ENCODE measurements around the gene TMEM117.
"Not testable (repeated sequence)": the region's sequence is repeated elsewhere in the genome, so short reads cannot be mapped to it uniquely, and the experiment has no call there.

TMEM117 gene

DNA sequence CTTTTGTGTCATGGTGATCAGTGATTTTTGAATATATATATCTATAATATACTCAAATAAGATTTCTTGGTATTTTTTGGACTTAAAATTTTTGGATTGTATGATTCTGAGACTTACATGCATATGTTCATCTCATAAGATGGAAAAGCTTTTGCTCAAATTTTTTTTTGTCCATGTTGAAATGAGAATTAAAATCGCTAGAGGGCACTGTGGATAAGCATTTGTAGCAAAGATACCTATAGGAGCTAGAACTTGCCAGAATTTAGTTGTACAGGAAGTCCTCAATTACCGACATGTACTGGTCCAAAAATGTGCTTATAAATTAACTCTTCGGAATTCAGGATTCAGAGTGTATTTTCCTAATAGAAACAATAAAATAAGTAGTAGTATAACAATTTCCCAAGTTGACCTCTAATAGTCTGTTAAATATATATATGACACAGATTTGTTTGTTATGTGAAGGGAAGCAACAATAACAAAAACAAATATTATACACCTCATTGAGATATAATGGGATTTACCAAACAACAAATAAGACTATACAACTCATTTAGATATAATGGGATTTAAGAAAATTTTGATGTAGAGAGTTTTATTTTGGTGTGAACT, 179.6 kb downstream of the TMEM117 start:
- in situ Hi-C loops (cut with MboI; ENCODE audit: low sequenced_read_pairs), result loop anchor here (10.0 kb wide), 1 partner anchor 909 kb away; no protein-coding TSS in a partner anchor

DNA sequence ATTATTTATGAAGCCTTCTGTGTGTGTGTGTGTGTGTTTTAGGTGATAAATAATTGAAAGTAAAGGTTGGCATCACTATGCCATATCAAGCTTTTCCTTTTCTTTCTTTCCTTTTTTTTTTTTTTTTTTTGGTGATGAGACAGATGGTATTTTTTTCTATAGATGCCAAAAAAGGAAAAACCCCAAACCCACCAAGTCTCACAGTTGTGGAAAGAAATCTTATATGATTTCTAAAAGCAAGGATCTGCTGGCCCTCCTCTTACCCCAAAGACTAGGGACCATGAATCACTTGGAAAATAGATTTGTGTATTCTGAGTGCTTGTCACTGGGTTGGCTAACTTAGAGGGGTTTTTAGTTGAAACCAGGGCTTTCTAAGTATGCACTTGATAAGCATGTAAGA, 181.3 kb downstream of the TMEM117 start:
- in situ Hi-C loops (cut with MboI; ENCODE audit: low sequenced_read_pairs), result loop anchor here (10.0 kb wide), 1 partner anchor 908 kb away; no protein-coding TSS in a partner anchor

DNA sequence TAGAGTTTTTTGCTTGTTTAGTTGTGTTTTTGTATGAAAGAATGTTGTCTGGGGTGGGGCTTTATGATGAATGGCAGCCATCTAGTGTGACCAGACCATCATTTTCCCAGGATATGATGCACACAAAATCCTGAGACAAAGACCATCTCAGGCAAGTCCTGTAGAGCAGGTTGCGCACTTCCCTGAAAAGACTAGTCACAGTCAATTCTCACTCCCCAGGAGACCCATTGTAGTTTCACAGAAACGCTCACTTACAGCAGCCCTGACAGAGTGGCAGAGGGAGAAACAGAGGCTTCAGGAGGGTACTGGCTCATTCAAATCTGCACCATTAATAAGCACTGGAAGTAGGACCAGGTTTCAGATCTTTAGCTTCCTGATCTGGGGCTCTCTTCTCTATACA, 183.2 kb downstream of the TMEM117 start:
- in situ Hi-C loops (cut with MboI; ENCODE audit: low sequenced_read_pairs), result loop anchor here (10.0 kb wide), 1 partner anchor 906 kb away; no protein-coding TSS in a partner anchor

DNA sequence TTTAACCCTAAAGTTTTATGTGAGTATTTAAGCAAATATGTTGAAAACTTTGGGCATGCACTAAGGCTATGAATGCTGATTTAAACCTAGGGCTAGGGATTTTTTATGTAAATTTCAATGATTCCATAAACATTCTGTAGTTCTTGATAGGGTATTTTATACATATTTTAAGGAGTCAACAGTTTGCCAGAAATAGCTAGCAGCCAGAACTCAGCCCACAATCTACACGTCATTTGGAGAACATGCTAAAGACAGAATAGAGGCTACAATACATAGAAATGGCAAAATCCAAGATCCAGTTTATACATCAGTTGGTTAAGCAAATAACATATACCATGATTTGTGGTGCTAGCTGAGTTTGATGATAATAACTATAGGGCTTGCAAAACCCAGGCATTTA, 184.7 kb downstream of the TMEM117 start:
- in situ Hi-C loops (cut with MboI; ENCODE audit: low sequenced_read_pairs), result no loop called here

DNA sequence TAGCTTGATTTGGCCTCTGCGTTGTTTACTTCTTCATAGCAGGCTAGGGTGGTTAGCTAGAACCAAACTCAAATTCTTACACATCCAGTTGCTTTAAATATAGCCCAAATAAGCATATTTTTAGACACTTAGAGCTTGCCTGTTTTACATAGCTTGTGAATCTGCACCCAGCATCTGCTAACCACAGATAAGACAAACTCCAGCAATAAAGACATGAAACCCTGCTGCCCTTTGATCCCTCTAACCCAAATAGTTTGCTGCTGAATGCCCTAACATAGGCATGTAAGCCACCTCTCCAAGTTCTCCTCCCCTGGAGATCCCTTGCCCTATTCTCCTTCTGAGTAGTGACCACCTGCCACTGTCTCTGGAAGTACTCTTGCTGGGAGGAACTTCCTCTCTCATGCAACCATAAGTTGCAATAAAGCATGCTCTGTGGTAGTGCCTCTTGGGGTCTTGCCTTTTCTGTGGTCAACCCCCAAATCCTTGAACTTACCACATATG, 185.6 kb downstream of the TMEM117 start:
- in situ Hi-C loops (cut with MboI; ENCODE audit: low sequenced_read_pairs), result no loop called here

DNA sequence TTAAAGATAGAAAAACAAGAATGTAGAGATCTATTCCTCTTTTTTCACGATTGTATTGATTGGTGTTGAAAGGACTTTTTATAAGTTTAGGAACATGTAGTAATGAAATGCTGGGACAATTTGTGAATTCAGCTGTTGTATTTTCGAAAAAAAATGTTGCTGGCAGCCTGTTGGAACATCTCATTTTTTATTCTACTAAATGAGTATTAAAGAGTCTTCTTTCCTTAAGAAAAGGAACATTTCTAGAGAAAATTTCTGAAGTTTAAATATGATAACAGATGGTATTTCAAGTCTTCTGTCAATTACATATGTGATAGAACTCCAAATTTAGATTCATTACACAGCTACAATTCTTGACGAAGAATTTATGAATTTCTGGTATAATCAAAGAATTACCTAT, 189.6 kb downstream of the TMEM117 start:
- in situ Hi-C loops (cut with MboI; ENCODE audit: low sequenced_read_pairs), result no loop called here

DNA sequence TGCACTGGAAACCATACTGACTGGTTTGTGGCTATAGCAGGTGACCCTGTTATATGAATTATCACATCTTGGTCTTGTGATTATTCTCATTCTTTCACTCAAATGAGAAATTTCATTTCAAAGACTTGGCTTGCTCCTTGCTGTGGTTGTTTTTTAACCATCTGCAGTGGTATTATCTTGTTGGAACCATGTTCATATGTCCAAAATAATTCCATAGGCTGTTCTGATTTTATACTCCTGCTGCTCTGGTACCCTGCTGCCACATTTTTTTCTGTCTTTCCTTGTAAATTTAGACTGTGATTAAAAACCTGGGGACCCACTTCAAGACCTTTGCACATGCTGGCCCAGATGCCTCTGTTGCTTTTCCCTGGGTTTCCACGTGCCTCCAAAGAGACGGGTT, 190.2 kb downstream of the TMEM117 start:
- in situ Hi-C loops (cut with MboI; ENCODE audit: low sequenced_read_pairs), result no loop called here

DNA sequence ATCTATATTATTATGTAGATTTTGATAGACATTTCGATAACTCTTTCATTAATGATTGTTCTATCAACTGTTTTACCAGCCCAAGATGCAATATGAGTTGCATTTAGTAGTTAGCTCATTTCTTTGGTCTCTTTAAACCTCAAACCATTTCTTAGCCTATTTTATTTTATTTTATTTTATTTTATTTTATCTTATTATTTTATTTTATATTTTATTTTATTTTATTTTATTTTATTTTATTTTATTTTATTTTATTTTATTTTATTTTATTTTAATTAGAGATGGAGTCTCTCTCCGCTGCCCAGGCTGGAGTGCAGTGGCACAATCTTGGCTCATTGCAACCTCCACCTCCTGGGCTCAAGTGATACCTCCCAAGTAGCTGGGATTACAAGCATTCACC, 191.0 kb downstream of the TMEM117 start:
- in situ Hi-C loops (cut with MboI; ENCODE audit: low sequenced_read_pairs), result not testable (repeated sequence)

DNA sequence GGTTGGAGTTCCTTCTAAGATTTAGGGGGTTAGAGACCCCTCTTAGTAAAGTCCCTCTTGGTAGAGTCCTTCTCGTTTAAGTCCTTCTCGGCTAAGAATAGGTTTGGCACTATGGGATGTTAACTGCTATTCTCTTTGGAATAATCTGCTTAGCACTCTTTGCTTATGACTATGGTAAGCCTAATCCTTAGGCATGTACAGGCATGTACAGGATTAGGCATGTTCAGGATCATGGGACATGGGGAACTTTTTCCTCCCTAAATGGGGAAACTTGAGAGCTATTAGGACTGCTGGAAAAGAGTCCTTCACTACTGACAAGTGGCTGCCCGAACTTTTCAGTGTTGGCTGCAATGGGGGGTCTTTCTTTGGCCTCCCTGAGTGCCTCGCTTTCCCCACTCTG, 193.3 kb downstream of the TMEM117 start:
- in situ Hi-C loops (cut with MboI; ENCODE audit: low sequenced_read_pairs), result no loop called here

DNA sequence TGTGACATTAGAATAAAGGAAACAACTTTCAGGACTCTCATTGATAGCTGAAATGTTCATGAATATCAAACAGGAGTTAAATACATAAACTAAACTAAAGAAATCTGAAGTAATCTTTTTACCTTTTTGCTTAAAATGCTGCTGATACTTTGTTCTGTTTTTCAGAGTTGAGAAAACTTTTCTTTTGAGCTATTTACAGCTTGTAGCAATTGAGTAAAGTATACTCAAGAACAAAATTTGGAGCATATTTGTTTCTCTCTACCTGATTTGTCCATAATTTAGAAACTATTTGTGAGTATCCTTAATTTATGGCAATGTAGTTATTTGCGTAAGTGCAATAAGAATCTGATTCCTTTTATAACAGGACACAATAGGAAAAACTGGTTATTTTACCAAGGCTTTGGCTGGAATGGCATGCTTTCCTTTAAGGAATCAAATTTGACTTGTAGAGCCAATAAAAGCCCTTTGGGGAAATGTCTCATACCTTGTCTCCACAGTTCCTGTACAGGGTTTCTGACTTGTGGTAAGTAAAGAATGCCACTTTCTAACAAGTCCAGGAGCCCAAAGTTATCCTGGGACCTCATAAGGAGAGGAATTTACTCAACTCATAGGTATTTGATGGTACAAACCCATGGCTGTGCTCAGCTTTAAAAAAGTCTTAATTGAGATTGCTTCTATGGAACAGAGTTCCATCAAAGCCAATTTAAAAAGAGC, 195.7 kb downstream of the TMEM117 start:
- in situ Hi-C loops (cut with MboI; ENCODE audit: low sequenced_read_pairs), result no loop called here

DNA sequence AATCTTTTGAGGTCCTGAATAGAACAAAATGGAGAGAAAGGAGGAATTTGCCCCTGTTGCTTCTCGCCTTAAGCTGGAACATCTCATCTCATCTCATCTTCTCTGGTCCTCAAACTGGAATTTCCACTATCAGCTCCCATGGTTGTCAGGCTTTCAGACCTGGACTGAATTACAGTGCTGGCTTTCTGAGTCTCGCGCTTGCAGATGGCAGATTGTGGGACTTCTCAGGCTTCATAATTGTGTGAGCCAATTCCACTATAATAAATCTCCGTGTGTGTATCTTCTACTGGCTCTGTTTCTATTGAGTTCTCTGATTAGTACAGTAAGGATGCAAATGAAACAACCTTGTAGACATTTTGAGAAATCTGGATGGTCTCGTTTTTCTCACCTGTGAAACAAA, 199.0 kb downstream of the TMEM117 start:
- in situ Hi-C loops (cut with MboI; ENCODE audit: low sequenced_read_pairs), result no loop called here

DNA sequence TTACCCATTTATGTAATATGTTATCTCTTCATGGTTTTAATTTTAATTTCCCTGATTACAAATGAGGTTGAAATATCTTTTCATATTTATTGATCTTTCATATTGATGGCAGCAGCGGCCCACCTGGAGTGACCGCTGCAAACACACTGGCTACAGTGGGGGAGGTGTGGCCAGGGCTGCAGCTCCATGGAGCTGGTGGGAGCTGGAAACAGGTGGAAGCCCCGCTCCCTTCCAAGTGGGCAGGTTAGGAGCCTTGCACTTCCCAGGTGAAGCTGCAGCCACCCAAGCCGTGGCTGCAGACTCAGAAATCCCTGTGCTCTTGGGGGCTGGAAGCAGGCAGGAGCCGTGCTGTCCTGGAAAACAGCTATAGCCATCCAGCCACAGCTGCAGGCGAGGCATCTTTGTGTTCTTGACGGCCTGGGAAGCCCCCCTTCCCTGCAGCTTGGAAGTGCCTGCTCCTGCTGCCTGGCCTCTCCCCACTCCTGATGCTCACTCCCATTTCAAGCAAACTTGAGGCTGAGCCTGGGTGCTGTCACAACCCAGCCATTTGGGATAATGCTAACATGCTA, 201.1 kb downstream of the TMEM117 start:
- in situ Hi-C loops (cut with MboI; ENCODE audit: low sequenced_read_pairs), result no loop called here

DNA sequence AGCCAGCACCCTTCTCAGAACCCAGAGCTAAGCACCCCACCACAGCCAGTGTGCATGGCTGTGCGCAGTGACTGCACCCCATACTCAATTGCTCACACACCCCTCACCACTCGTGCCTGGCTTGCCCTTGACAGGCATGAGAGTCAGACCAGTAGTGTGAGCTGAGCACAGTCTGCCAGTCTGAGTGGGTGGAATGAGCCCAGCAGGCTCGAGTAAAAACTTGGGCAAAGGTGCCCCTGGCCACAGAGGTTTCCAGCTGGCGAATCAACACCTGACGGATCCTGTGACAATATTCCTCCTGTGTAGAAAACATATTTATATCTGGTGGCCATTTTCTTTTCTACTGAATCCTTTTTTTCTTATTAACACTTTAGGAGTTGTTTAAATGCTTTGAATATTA, 202.5 kb downstream of the TMEM117 start:
- in situ Hi-C loops (cut with MboI; ENCODE audit: low sequenced_read_pairs), result no loop called here

DNA sequence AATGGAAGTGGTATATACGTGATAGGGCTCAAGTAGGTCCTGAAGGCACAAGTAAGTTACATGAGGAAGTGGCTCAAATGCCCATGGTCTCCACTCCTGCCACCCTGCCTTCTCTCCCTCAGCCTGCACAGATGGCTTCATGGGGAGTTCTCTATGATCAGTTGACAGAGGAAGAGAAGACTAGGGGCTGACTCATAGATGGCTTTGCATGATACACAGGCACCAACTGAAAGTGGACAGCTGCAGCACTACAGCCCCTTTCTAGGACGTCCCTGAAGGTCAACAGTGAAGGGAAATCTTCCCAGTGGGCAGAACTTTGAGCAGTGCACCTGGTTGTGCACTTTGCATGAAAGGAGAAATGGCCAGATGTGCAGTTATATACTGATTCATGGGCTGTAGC, 208.6 kb downstream of the TMEM117 start:
- in situ Hi-C loops (cut with MboI; ENCODE audit: low sequenced_read_pairs), result not testable (repeated sequence)

DNA sequence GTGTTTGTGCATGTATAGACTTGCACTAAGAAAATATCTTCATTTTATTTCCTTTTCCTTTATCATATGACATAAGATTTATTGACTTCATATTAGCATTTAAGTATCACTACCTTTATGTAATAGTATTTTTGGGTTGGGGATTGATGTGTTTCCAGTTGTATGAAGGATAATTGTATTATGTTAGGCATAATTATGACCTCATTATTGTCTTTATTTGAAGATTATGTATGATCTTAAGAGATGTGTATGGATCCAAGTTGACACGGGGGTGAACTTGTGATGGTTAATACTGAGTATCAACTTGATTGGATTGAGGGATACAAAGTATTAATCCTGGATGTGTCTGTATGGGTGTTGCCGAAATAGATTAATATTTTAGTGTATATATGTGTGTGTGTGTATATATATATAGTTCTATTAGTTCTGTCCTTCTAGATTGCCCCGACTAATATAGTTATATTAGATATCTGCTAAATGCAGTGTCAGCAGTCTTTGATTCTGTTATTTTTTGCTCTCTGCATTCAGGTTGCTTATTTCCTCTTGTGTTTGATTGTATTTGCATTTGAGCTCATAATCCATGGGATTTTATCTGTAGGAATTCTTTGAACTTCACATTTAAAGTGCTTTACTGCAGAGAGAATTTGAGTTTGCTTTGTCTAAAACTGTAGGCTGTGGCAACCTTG, 211.0 kb downstream of the TMEM117 start:
- in situ Hi-C loops (cut with MboI; ENCODE audit: low sequenced_read_pairs), result no loop called here

DNA sequence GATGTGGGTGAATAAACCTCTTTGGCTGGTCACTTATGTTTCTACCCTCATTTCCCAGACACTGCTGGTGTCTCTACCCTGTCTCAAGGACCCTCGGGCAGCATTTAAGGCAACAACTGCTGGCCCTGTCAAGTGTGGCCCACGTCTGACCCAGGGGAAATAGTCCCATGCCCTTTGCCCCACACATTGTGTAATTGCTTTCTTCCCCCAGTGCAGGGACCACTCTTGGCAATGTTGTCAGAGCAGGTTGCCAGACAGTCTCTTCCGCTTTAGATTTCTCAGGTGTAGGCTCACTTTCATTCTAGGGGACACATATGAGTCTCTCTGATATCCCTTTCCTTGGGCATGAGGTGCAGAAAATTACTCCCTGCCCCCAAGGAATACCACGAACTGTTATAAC, 216.7 kb downstream of the TMEM117 start:
- in situ Hi-C loops (cut with MboI; ENCODE audit: low sequenced_read_pairs), result no loop called here

DNA sequence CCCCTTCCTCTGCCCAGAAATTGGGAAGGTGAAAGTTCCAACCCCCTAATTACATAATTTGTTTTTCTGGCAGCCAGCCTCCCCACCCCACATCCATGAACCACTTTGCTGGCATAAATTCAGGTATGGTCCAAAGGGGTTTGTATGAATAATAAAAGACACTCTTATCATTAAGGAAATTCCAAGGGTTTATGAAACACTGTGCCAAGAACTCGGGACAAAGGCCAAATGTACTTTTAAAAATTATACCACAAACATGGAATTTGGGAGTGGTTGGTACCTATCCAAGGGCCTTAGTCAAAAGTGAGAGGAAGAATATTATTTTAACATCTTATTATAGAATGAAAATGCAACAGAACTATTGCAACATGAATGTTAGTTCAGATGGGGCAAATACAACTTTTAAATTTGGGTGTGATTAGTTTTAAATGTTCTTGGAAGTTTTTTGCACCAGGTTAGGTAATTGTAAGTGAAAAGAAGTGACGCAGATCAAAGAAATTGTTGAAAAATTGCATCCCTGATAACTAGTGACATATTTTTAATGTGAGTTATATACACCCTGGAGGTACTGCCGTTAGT, 217.8 kb downstream of the TMEM117 start:
- in situ Hi-C loops (cut with MboI; ENCODE audit: low sequenced_read_pairs), result no loop called here

DNA sequence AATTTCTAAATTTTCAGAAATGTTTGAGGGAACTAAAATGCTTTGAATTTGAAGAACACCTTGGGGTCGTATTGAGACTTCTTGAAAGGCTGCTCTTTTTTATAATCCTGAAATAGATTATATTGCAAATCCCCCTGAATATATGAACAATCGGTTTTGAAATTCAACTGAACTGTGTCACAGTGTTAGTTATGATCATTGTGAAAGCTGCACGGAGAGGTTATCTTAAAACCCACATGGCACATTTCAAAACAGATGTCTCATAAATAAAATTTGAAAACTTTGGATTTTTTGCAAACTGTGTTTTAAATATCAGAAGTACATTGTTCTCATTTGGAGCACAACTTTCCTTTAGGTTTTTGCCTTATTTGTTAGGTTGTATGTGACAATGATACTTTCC, 218.4 kb downstream of the TMEM117 start:
- in situ Hi-C loops (cut with MboI; ENCODE audit: low sequenced_read_pairs), result no loop called here

DNA sequence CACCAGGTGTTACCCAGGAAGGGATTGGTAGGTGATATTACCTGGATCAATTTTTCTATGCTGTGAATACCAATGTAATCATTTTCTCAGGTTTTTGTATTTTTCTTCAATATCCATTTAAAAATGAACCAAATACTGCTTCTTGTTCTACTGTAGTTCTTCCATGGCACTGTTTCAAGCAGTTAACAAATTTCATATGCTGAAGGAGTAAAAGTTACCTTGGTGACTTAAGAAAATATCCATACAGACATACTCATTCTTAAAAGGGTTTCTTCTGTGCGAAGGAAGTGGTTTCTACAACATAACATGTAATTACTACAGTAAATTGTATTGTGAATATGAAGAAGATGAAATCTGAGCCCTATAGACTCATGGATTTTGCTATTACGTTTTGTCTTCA, 222.5 kb downstream of the TMEM117 start:
- in situ Hi-C loops (cut with MboI; ENCODE audit: low sequenced_read_pairs), result no loop called here

DNA sequence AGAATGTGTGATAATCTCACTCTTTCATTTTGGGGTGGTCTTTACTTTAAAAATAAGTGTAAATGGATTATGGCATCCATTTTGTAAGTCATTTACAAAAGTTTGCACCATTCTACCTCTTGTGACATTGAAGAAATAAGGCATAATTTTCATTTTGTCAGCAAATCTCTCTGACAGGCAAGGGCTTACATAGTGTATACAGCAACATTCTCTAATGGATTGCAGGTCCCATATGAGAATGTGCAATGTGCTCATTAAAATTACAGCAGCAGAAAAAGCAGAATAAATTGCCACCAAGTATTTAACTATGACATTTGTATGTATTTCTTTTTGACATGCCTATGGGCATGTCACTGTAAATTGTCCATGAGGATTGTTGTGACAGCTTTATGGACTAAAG, 223.6 kb downstream of the TMEM117 start:
- in situ Hi-C loops (cut with MboI; ENCODE audit: low sequenced_read_pairs), result no loop called here

DNA sequence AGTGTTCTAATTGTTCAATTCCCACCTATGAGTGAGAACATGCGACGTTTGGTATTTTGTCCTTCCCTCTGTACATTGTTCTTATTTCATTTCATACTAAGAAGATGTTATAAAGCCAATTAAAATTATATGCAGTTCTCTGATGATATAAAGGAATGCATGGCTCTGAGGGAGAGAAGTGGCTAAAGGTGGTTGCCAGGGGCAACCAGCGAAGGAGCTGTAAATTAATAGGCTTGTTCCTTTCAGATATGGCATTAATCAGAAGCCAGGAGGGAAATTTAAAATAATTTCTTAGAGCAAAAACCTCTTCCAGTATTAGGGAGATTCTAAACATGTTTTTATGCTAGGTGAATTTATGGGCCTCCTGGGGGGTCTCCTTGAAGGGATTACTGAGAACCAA, 227.8 kb downstream of the TMEM117 start:
- in situ Hi-C loops (cut with MboI; ENCODE audit: low sequenced_read_pairs), result no loop called here
